Activated naive CD8-positive, alpha-beta T cell treated with anti-CD3 and anti-CD28 coated beads for 36 hours (primary cell): ENCODE results near the gene GNAL. TPM values are rescaled to one million over a fixed set of nuclear protein-coding genes. Genes with fewer than 3 reads are reported as not detected.

ENCODE experiments used
- DNase-seq: peaks from one replicate; pipeline ENCODE4 v3.0.0; 2021
- H3K27ac Mint-ChIP-seq: one replicate; pipeline ENCODE4 v1.8.0; 2022; ENCODE audit warnings: mild to moderate bottlenecking, moderate library complexity, mixed read lengths
- H3K27me3 Mint-ChIP-seq: one replicate; pipeline ENCODE4 v1.8.0; 2022; ENCODE audit warnings: mild to moderate bottlenecking, mixed read lengths
- H3K36me3 Mint-ChIP-seq: one replicate; pipeline ENCODE4 v1.8.0; 2021; ENCODE audit warnings: mild to moderate bottlenecking, mixed read lengths
- H3K4me1 Mint-ChIP-seq: one replicate; pipeline ENCODE4 v1.8.0; 2021; ENCODE audit warnings: mixed read lengths
- H3K4me3 Mint-ChIP-seq: one replicate; pipeline ENCODE4 v1.8.0; 2022; ENCODE audit warnings: mild to moderate bottlenecking, moderate library complexity, mixed read lengths
- H3K9me3 Mint-ChIP-seq: one replicate; pipeline ENCODE4 v1.8.0; 2022; ENCODE audit warnings: mixed read lengths
- total RNA-seq, 2 experiments: library from RNA; stranded (reverse); gene quantifications; one replicate each; pipeline ENCODE4 v1.2.3, GENCODE V29; 2021

The GNAL gene
- total RNA-seq, 2 experiments from 2014 or later: 0.04 TPM; not detected in 1

GRCh38 chr18:11818486-11819203 is 129.6 kb downstream of the GNAL start:
- Mint-ChIP-seq H3K27me3 (no peaks in the 10 kb centered on the region), H3K4me1 (no peaks in the 10 kb centered on the region), H3K36me3 (no peaks in the 10 kb centered on the region), H3K4me3 (no peak overlapping the region), H3K9me3 (no peaks in the 10 kb centered on the region), H3K27ac (no peak overlapping the region)
- no peak for DNase-seq

- H3K4me3 Mint-ChIP-seq: no peak overlapping the region
- no peak for DNase-seq
- H3K9me3 Mint-ChIP-seq: no peaks in the 10 kb centered on the region
- no peaks in the 10 kb centered on the region for H3K27me3 Mint-ChIP-seq
- H3K27ac Mint-ChIP-seq: no peak overlapping the region
- no peaks in the 10 kb centered on the region for H3K36me3 Mint-ChIP-seq
- no peaks in the 10 kb centered on the region for H3K4me1 Mint-ChIP-seq
Measured at GRCh38 chr18:11819938-11820337, 130.9 kb downstream of the GNAL start.

- DNase-seq: no peak
- Mint-ChIP-seq H3K27me3 (no peaks in the 10 kb centered on the region), H3K36me3 (no peaks in the 10 kb centered on the region), H3K4me3 (no peak overlapping the region), H3K27ac (no peak overlapping the region), H3K4me1 (no peaks in the 10 kb centered on the region), H3K9me3 (no peaks in the 10 kb centered on the region)
Measured at GRCh38 chr18:11820697-11821096, 131.6 kb downstream of the GNAL start.

- H3K27me3 Mint-ChIP-seq: no peaks in the 10 kb centered on the region
- no peak overlapping the region for H3K4me3 Mint-ChIP-seq
- no peaks in the 10 kb centered on the region for H3K36me3 Mint-ChIP-seq
- no peak overlapping the region for H3K27ac Mint-ChIP-seq
- no peak for DNase-seq
- no peaks in the 10 kb centered on the region for H3K9me3 Mint-ChIP-seq
- H3K4me1 Mint-ChIP-seq: no peaks in the 10 kb centered on the region
Measured at GRCh38 chr18:11821208-11821607, 132.1 kb downstream of the GNAL start.

GRCh38 chr18:11821643-11822237 is 132.7 kb downstream of the GNAL start:
- no peak overlapping the region for H3K27ac Mint-ChIP-seq
- no peaks in the 10 kb centered on the region for H3K27me3 Mint-ChIP-seq
- H3K9me3 Mint-ChIP-seq: no peaks in the 10 kb centered on the region
- H3K36me3 Mint-ChIP-seq: no peaks in the 10 kb centered on the region
- H3K4me1 Mint-ChIP-seq: no peaks in the 10 kb centered on the region
- H3K4me3 Mint-ChIP-seq: no peak overlapping the region
- no peak for DNase-seq

- Mint-ChIP-seq H3K4me3 (no peak overlapping the region), H3K9me3 (no peaks in the 10 kb centered on the region), H3K36me3 (no peaks in the 10 kb centered on the region), H3K27me3 (no peaks in the 10 kb centered on the region), H3K27ac (no peak overlapping the region), H3K4me1 (no peaks in the 10 kb centered on the region)
- no peak for DNase-seq
Measured at GRCh38 chr18:11823545-11823944, 134.5 kb downstream of the GNAL start.

- H3K9me3 Mint-ChIP-seq: no peaks in the 10 kb centered on the region
- no peak overlapping the region for H3K27ac Mint-ChIP-seq
- no peak overlapping the region for H3K4me3 Mint-ChIP-seq
- no peak for DNase-seq
- H3K36me3 Mint-ChIP-seq: no peaks in the 10 kb centered on the region
- H3K27me3 Mint-ChIP-seq: no peaks in the 10 kb centered on the region
- H3K4me1 Mint-ChIP-seq: no peaks in the 10 kb centered on the region
Measured at GRCh38 chr18:11826836-11827235, 137.8 kb downstream of the GNAL start.

- H3K36me3 Mint-ChIP-seq: no peaks in the 10 kb centered on the region
- no peaks in the 10 kb centered on the region for H3K27me3 Mint-ChIP-seq
- DNase-seq: no peak
- H3K9me3 Mint-ChIP-seq: no peaks in the 10 kb centered on the region
- no peak overlapping the region for H3K4me3 Mint-ChIP-seq
- no peaks in the 10 kb centered on the region for H3K4me1 Mint-ChIP-seq
- no peak overlapping the region for H3K27ac Mint-ChIP-seq
Measured at GRCh38 chr18:11828786-11829432, 139.8 kb downstream of the GNAL start.

- DNase-seq: no peak
- H3K27ac Mint-ChIP-seq: no peak overlapping the region
- no peaks in the 10 kb centered on the region for H3K27me3 Mint-ChIP-seq
- no peak overlapping the region for H3K4me3 Mint-ChIP-seq
- no peaks in the 10 kb centered on the region for H3K9me3 Mint-ChIP-seq
- H3K4me1 Mint-ChIP-seq: no peaks in the 10 kb centered on the region
- no peaks in the 10 kb centered on the region for H3K36me3 Mint-ChIP-seq
Measured at GRCh38 chr18:11830585-11830984, 141.5 kb downstream of the GNAL start.

GRCh38 chr18:11831921-11832320 is 142.9 kb downstream of the GNAL start:
- H3K4me3 Mint-ChIP-seq: no peak overlapping the region
- no peaks in the 10 kb centered on the region for H3K4me1 Mint-ChIP-seq
- H3K27me3 Mint-ChIP-seq: no peaks in the 10 kb centered on the region
- no peaks in the 10 kb centered on the region for H3K36me3 Mint-ChIP-seq
- no peak overlapping the region for H3K27ac Mint-ChIP-seq
- no peaks in the 10 kb centered on the region for H3K9me3 Mint-ChIP-seq
- DNase-seq: no peak

- Mint-ChIP-seq H3K36me3 (no peaks in the 10 kb centered on the region), H3K27ac (no peak overlapping the region), H3K9me3 (no peaks in the 10 kb centered on the region), H3K4me3 (no peak overlapping the region), H3K27me3 (no peaks in the 10 kb centered on the region), H3K4me1 (no peaks in the 10 kb centered on the region)
- no peak for DNase-seq
Measured at GRCh38 chr18:11834772-11835171, 145.7 kb downstream of the GNAL start.

- H3K27me3 Mint-ChIP-seq: no peaks in the 10 kb centered on the region
- DNase-seq: no peak
- H3K27ac Mint-ChIP-seq: no peak overlapping the region
- H3K4me1 Mint-ChIP-seq: no peaks in the 10 kb centered on the region
- no peak overlapping the region for H3K4me3 Mint-ChIP-seq
- H3K9me3 Mint-ChIP-seq: no peaks in the 10 kb centered on the region
- no peaks in the 10 kb centered on the region for H3K36me3 Mint-ChIP-seq
Measured at GRCh38 chr18:11839556-11839955, 150.5 kb downstream of the GNAL start.

- Mint-ChIP-seq H3K4me3 (no peak overlapping the region), H3K4me1 (no peaks in the 10 kb centered on the region), H3K27ac (no peak overlapping the region), H3K36me3 (no peaks in the 10 kb centered on the region), H3K27me3 (no peaks in the 10 kb centered on the region), H3K9me3 (no peaks in the 10 kb centered on the region)
- no peak for DNase-seq
Measured at GRCh38 chr18:11840493-11840892, 151.4 kb downstream of the GNAL start.

GRCh38 chr18:11842562-11842961 is 153.5 kb downstream of the GNAL start:
- H3K4me3 Mint-ChIP-seq: no peak overlapping the region
- no peak overlapping the region for H3K27ac Mint-ChIP-seq
- H3K36me3 Mint-ChIP-seq: no peaks in the 10 kb centered on the region
- no peaks in the 10 kb centered on the region for H3K4me1 Mint-ChIP-seq
- H3K9me3 Mint-ChIP-seq: no peaks in the 10 kb centered on the region
- DNase-seq: no peak
- no peaks in the 10 kb centered on the region for H3K27me3 Mint-ChIP-seq

GRCh38 chr18:11844436-11844835 is 155.4 kb downstream of the GNAL start:
- H3K9me3 Mint-ChIP-seq: no peaks in the 10 kb centered on the region
- H3K27me3 Mint-ChIP-seq: no peaks in the 10 kb centered on the region
- DNase-seq: no peak
- no peak overlapping the region for H3K27ac Mint-ChIP-seq
- no peaks in the 10 kb centered on the region for H3K36me3 Mint-ChIP-seq
- no peak overlapping the region for H3K4me3 Mint-ChIP-seq
- peaks cover 6% of the 10 kb centered on the region for H3K4me1 Mint-ChIP-seq

GRCh38 chr18:11845654-11846053 is 156.6 kb downstream of the GNAL start:
- DNase-seq: no peak
- H3K4me3 Mint-ChIP-seq: no peak overlapping the region
- no peaks in the 10 kb centered on the region for H3K27me3 Mint-ChIP-seq
- H3K9me3 Mint-ChIP-seq: no peaks in the 10 kb centered on the region
- H3K4me1 Mint-ChIP-seq: peaks cover 17% of the 10 kb centered on the region
- no peak overlapping the region for H3K27ac Mint-ChIP-seq
- H3K36me3 Mint-ChIP-seq: no peaks in the 10 kb centered on the region
